ENCODE results near the gene GPR31.
"Not testable (repeated sequence)": the region's sequence is repeated elsewhere in the genome, so short reads cannot be mapped to it uniquely, and the experiment has no call there.

The GPR31 gene

DNA sequence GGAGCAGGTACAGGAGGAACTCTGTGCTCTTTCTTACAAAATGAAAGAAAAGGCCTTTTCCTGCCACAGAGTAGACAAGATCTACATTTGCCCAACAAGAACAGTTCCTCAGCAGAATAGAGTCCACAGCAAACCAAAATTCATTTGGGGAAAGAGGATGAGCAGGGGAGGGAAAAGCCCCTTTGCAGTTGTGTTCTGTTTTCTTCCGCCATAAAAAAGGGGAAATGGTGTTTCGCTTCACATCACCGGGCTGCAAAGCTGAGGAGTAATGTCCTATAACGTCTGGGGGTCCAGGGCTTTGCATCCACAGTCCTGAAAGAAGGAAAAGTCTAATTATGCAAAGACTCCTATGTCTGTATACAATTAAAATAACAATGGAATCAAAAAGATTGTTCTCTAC is at the start of gene GPR31:
GPR31 (minus strand) TSS at position 118 of the 400 bp plus-strand sequence. CDS start 149 bp downstream, outside the sequence.
- DNase-seq (ENCODE audit: low read depth in 2 of 2): no peak

DNA sequence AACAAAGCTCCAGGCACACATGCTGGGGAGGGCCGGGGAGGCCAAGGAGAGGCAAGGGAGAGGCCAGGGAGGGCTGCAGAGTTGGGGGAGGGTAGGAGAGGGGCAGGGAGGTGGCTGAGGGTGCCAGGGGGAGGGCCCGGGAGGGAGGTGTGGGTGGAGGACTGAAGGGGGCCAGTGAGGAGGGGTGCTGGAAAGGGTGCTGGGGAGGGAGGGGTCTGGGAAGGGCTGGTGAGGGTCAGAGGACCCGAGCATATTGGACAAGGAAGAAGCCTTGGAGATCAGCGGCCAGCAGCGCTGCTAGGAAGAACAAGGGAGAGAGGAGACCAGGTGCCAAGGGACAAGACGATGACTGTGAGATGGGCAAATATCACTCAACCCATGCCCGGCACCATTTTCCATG is 49.7 kb upstream of the GPR31 start:
- DNase-seq (ENCODE audit: low read depth in 2 of 2): no peak

GRCh38 chr6:167205316-167205715 is 47.5 kb upstream of the GPR31 start:
- DNase-seq (ENCODE audit: low read depth in 2 of 2): not testable (repeated sequence)

- DNase-seq (ENCODE audit: low read depth in 2 of 2): not testable (repeated sequence)
These were observed 46.2 kb upstream of the GPR31 start for GRCh38 chr6:167204059-167204348.

GRCh38 chr6:167203261-167204058 is 45.7 kb upstream of the GPR31 start:
- not testable (repeated sequence) for DNase-seq (ENCODE audit: low read depth in 2 of 2)

GRCh38 chr6:167202613-167203012 is 44.8 kb upstream of the GPR31 start:
- DNase-seq (ENCODE audit: low read depth in 2 of 2): not testable (repeated sequence)

- DNase-seq (ENCODE audit: low read depth in 2 of 2): no peak
These were observed 43.0 kb upstream of the GPR31 start for GRCh38 chr6:167200806-167201205.

DNA sequence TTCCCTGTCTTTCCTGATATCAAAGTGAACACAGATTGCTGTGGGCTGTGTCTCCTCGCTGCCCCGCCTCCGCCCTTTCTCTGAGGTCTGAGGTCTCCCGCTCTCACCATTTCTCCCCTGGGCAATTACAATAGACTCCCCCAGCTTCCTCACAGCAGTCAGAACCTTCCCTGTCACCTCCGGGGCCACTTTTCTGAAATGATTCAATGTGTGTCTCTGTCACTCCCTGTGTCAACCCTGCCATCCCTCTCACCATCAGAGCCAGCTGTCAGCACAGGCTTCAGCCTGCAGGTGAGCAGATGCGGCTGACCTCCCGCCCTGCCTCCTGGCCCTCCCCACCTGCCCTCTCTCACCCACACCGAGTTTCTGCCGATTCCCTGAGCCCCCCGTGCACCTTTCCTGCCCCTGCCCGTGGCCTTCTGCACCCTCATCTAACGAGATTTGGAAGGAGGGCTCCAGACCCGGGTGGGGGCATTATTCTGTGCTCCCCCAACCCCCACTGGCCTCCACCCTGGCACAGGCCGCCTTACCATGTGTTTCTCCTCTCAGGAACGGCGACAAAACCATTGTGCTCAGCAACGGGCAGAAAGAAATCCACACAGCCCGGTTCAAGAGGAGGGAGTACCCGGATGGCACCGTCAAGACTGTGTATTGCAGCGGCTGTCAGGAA is 38.3 kb upstream of the GPR31 start:
- not testable (repeated sequence) for DNase-seq (ENCODE audit: low read depth in 2 of 2)

DNA sequence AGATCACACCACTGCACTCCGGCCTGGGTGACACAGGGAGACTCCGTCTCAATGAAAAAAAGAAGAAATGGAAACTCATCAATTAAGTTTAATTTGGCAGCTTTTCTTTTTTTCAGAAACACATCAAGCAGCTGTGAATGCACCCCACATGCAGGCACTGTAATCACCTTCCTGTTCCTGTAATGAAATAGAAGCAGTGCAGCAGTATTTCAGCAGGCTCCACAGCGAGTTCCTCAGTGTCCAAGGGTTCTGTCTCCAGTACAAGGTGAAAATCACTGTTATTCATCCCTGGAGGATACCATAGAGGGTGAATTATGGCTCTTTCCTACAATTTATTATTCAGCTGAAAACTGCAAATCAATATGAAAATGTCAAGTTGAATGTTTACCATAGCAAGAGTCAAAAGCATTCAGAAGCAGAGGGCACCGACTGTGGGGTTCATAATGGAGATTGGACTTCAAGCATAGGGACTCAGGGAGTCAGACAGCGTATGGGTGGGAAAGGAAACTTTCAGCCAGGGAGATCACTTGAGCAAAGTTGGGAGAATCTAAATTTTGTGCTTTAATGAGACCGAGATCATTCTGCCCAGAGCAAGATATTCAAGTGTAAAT is 35.8 kb upstream of the GPR31 start:
- DNase-seq (ENCODE audit: low read depth in 2 of 2): not testable (repeated sequence)

GRCh38 chr6:167191043-167191583 is 33.3 kb upstream of the GPR31 start:
- DNase-seq (ENCODE audit: low read depth in 2 of 2): not testable (repeated sequence)

DNA sequence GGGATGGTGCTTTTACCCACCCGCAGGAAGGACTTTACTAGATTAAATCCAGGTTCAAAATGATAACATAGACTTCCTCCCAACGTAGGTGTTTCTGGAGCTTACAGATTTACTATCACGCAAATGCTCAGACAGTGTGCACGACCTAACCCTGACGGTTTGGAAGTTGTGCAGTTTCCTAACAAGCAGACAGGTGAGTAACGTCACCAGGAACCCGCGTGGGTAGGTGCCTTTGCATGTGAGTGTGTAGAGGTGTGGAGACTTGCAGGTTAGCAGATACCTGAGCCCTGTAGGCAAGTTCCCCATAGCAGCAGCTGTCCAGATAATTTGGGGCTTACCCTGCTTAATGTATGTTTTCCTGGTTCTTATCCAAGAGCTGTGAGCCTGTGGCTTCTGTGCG is 29.5 kb upstream of the GPR31 start:
- not testable (repeated sequence) for DNase-seq (ENCODE audit: low read depth in 2 of 2)

DNA sequence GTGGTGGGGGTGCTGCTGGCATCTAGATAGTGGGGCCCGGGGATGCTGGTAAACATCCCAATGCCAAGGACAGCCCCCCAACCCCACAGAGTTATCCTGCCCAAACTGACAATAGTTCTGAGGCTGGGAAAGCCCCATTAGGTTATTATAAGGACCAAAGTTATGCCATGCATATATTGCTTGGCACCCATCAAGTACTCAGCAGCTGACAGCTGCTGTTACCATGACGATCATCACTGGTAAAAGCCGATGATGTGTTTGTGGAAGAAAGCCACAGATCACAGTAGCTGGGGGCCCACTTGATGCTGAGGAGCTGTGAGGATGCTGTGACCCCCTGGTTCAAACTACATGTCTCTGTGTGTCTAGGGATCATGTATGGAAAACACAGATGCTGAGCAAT is 27.3 kb upstream of the GPR31 start:
- DNase-seq (ENCODE audit: low read depth in 2 of 2): not testable (repeated sequence)

GRCh38 chr6:167182913-167183314 is 25.1 kb upstream of the GPR31 start:
- DNase-seq (ENCODE audit: low read depth in 2 of 2): not testable (repeated sequence)

GRCh38 chr6:167181351-167181750 is 23.6 kb upstream of the GPR31 start:
- DNase-seq (ENCODE audit: low read depth in 2 of 2): not testable (repeated sequence)

GRCh38 chr6:167180086-167180485 is 22.3 kb upstream of the GPR31 start:
- DNase-seq (ENCODE audit: low read depth in 2 of 2): not testable (repeated sequence)

DNA sequence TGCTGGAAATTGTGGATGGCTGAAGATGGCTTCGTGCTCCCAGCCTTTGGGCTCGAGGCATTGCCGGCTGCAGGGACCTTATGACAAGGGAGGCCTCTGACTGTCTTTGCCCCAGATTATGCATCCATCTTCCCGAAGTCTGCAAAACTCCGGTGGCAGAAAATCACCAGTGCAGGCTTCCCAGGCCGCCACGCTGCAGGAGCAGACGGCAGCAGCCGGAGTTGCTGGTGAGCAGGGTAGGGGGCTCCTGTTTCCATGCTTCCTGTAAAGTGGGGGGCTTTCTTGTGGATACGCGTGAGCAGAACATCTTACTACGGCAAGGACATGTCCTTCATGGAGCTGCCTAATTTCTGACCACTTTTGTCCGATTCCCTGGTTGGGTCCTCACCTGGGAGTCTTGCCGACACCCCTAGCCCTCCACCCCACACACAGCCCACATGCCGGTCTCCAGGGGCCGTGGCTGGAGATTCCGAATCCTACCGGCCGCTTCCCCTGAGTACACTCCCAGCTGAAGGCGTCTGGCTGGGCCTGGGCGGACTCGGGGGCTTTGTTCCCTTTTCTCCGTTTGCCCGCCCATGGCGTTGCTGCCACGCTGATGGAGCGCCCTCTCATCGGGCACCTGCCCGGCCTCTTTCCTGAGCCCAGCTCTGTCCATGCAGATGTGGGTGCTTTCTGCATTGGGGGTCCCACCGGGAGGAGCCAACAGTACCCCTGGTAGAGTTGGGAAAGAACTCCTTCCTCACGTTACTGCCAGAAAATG is 21.3 kb upstream of the GPR31 start:
- DNase-seq (ENCODE audit: low read depth in 2 of 2): not testable (repeated sequence)

GRCh38 chr6:167177271-167177670 is 19.5 kb upstream of the GPR31 start:
- not testable (repeated sequence) for DNase-seq (ENCODE audit: low read depth in 2 of 2)

DNA sequence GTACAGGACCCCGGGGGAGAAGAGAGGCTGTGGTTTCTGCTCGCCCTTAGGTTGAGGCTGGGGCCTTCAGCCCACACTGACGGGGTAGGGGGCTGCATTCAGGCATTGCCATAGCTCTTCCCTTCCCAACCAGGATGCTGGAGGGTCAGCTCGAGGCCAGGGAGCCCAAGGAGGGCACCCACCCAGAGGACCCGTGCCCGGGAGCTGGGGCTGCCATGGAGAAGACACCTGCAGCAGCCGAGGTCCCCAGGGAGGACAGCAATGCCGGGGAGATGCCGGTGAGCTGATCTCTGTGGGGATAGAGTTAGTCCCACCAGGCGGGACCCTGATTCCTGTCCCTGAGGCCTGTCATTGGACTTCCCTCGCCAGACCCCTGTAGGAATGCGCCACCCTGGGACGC is 14.2 kb upstream of the GPR31 start:
- not testable (repeated sequence) for DNase-seq (ENCODE audit: low read depth in 2 of 2)

- DNase-seq (ENCODE audit: low read depth in 2 of 2): not testable (repeated sequence)
These were observed 13.5 kb upstream of the GPR31 start for GRCh38 chr6:167171300-167171699.

- DNase-seq (ENCODE audit: low read depth in 2 of 2): not testable (repeated sequence)
These were observed 12.1 kb upstream of the GPR31 start for GRCh38 chr6:167169867-167170266.

- not testable (repeated sequence) for DNase-seq (ENCODE audit: low read depth in 2 of 2)
These were observed 10.5 kb upstream of the GPR31 start for GRCh38 chr6:167168296-167168695.

GRCh38 chr6:167167699-167168098 is 9.9 kb upstream of the GPR31 start:
- DNase-seq (ENCODE audit: low read depth in 2 of 2): not testable (repeated sequence)

Measured in activated CD4-positive, alpha-beta T cell treated with anti-CD3 and anti-CD28 coated beads for 24 hours (primary cell).